Skin of body (tissue), 3 donors: ENCODE data around the gene HCFC2. TPM values are rescaled to one million over a fixed set of nuclear protein-coding genes. Genes with fewer than 3 reads are reported as not detected.

Source experiments
- DNase-seq: peaks from one replicate; lab custom pipeline; 2025; lab: John Stamatoyannopoulos, UW
- small RNA-seq: library from RNA; depleted of rRNA; stranded (forward); fragments of <200 nt; gene quantifications from one replicate; pipeline ENCODE3, GENCODE V24; 2014; ENCODE audit warnings: low replicate concordance
- total RNA-seq: library from RNA; depleted of rRNA; stranded (reverse); fragments of >200 nt; gene quantifications from one replicate; pipeline ENCODE4 v1.2.3, GENCODE V29; 2014

Gene HCFC2
- total RNA-seq, 1 donor from 2014 or later: 34.9 TPM

- DNase-seq: no peak
These were observed 90.0 kb downstream of the HCFC2 start for GRCh38 chr12:104154286-104154685.

GRCh38 chr12:104154806-104155205 lies 90.5 kb downstream of the HCFC2 start:
- no peak for DNase-seq

Small RNAs within 50 kb of the gene (small RNA-seq; reads per million reads assigned to genes)
- not detected for gene RNA5SP370

Other genes starting within 250 kb of the HCFC2 start
- gene NT5DC3, start 223.3 kb upstream of the HCFC2 start, total RNA-seq: 5.7 TPM
- gene HSP90B1, start 134.1 kb upstream of the HCFC2 start, total RNA-seq: 358 TPM
- gene TDG, start 98.7 kb upstream of the HCFC2 start, total RNA-seq: 33.8 TPM
- 36.5 TPM for gene GLT8D2, start 14.3 kb upstream of the HCFC2 start, total RNA-seq
- 17.6 TPM for gene NFYB, start 73.7 kb downstream of the HCFC2 start, total RNA-seq
- gene TXNRD1, start 151.2 kb downstream of the HCFC2 start, total RNA-seq: 42.7 TPM
- 8.6 TPM for gene EID3, start 239.2 kb downstream of the HCFC2 start, total RNA-seq